GM10248 (cell line): ENCODE results near the gene FAM216B.

Experiments
- CTCF ChIA-PET: fragments of 300-600 bp; sonication (Branson Sonifier 250); formaldehyde crosslinking; extraction: SDS; loops from one replicate; lab custom pipeline; 2021; ENCODE audit warnings: antibody characterized with exemption; lab: Yijun Ruan, JAX
- POLR2A ChIA-PET: fragments of 350-650 bp; sonication (Branson Sonifier 250); formaldehyde crosslinking; extraction: SDS; loops from one replicate; lab custom pipeline; 2020; ENCODE audit warnings: antibody characterized with exemption; lab: Yijun Ruan, JAX
- DNase-seq: peaks from one replicate; pipeline ENCODE4 v3.0.0; 2012; ENCODE audit errors: extremely low spot score
- TF ChIP-seq, protein P1 (sequence below): IDR thresholded peaks from 2 replicates; pipeline ENCODE4 v1.5.1; 2012; ENCODE audit warnings: mild to moderate bottlenecking, low read depth; ENCODE audit errors: extremely low read depth, missing control alignments, control extremely low read depth

Gene FAM216B

GRCh38 chr13:42745655-42746054, 35.7 kb upstream of the FAM216B start:
- POLR2A ChIA-PET: no interaction called here
- no peak for DNase-seq
- TF ChIP-seq, protein P1, sequence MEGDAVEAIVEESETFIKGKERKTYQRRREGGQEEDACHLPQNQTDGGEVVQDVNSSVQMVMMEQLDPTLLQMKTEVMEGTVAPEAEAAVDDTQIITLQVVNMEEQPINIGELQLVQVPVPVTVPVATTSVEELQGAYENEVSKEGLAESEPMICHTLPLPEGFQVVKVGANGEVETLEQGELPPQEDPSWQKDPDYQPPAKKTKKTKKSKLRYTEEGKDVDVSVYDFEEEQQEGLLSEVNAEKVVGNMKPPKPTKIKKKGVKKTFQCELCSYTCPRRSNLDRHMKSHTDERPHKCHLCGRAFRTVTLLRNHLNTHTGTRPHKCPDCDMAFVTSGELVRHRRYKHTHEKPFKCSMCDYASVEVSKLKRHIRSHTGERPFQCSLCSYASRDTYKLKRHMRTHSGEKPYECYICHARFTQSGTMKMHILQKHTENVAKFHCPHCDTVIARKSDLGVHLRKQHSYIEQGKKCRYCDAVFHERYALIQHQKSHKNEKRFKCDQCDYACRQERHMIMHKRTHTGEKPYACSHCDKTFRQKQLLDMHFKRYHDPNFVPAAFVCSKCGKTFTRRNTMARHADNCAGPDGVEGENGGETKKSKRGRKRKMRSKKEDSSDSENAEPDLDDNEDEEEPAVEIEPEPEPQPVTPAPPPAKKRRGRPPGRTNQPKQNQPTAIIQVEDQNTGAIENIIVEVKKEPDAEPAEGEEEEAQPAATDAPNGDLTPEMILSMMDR: no peak
- CTCF ChIA-PET: no interaction called here

DNA sequence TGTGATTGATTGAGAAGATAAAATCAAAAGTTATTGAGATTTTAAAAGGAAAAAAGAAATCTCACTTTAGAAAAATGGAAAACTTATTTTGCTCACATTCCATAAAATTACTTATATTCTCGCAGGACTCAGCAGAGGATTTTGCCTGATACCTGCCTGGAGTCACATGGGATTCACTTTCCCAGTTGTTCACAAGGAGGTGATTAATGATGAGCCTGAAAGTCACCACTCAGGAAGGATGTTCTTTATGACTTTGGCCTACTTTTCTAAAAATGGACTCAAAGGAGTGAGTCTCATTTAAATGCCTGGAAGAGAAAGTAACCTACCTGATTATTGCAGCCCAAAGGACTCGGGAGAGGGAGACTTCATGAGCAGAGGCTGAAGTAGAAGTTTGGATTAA, 34.5 kb upstream of the FAM216B start:
- CTCF ChIA-PET: no interaction called here
- TF ChIP-seq, protein P1: no peak
- POLR2A ChIA-PET: no interaction called here
- DNase-seq: no peak

GRCh38 chr13:42747399-42747873, 33.9 kb upstream of the FAM216B start:
- ChIA-PET POLR2A (no interaction called here), CTCF (no interaction called here)
- no peak for DNase-seq
- TF ChIP-seq, protein P1: no peak

DNA sequence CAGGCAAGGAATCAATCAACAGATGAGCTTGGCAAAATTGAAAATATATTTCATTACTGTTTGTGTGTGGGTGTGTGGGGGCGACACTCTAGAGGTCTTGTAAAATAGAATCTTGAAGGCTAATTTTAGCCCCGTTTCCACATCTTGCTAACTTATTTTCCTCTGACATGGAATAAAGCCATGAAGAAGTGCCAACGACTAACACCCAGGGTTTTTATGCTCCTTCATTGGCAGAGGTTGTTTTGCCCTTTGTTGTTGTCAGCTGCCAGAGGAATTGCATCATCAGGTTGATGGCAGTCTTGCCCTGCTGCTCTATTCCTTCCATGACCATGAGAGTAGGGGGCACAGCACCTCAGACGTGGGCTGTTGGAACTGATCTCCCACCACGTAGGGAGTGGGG, 30.6 kb upstream of the FAM216B start:
- POLR2A ChIA-PET: no interaction called here

GRCh38 chr13:42751693-42752092, 29.7 kb upstream of the FAM216B start:
- ChIA-PET CTCF (no interaction called here), POLR2A (no interaction called here)
- DNase-seq: peak; percentile 25
- TF ChIP-seq, protein P1: no peak

More for the DNA sequence above, 30.6 kb upstream of the FAM216B start:
- TF ChIP-seq, protein P1: no peak
- CTCF ChIA-PET: interaction anchor here (1.0 kb wide), 1 partner anchor 20 kb away, joined by 3 read pairs; no protein-coding TSS in a partner anchor
- DNase-seq: no peak

- CTCF ChIA-PET: interaction anchor here (0.8 to 1.2 kb wide), 2 partner anchors 19 to 80 kb away, joined by 3 read pairs; no protein-coding TSS in a partner anchor
- POLR2A ChIA-PET: no interaction called here
- TF ChIP-seq, protein P1: no peak
- DNase-seq: no peak
These were observed 28.7 kb upstream of the FAM216B start for GRCh38 chr13:42752731-42753130.

DNA sequence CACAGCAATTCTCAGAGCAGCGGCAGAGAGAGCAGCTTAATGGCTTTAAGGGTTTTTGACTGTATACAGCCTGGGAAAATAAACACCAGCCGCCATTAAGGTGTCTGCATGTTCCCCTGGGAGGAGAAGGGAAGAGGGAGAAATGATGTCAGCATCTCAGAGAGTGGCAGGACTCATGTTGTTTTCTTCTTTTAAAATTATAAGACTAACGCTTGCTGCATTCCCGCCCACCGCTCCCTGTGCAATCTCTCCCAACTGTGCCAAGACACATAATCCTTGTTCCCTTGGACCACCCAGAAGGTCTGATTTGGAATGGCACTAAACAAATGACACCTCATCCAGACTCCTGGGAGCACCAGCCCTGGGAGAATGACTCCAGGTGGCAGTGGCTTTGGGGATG, 27.7 kb upstream of the FAM216B start:
- no peak for DNase-seq
- ChIA-PET POLR2A (no interaction called here), CTCF (interaction anchor here (1.0 kb wide), 2 partner anchors 11 to 51 kb away, joined by 3 read pairs; no protein-coding TSS in a partner anchor)
- TF ChIP-seq, protein P1: no peak
